Measurements from ENCODE around the gene SNX20. TPM values are rescaled to one million over a fixed set of nuclear protein-coding genes. Genes with fewer than 3 reads are reported as not detected.

The SNX20 gene
- total RNA-seq, 2 donors from 2014 or later, result 53.9 to 96.9 TPM

- Mint-ChIP-seq H3K27me3 (no peaks in the 10 kb centered on the region), H3K4me1 (peaks cover 11% of the 10 kb centered on the region), H3K4me3 (no peak overlapping the region), H3K36me3 (ENCODE audit: low read depth) (no peaks in the 10 kb centered on the region), H3K27ac (no peak overlapping the region), H3K9me3 (no peaks in the 10 kb centered on the region)
- ATAC-seq (replicated peaks), result no peak
Measured at GRCh38 chr16:50631985-50632576, 49.0 kb downstream of the SNX20 start.

DNA sequence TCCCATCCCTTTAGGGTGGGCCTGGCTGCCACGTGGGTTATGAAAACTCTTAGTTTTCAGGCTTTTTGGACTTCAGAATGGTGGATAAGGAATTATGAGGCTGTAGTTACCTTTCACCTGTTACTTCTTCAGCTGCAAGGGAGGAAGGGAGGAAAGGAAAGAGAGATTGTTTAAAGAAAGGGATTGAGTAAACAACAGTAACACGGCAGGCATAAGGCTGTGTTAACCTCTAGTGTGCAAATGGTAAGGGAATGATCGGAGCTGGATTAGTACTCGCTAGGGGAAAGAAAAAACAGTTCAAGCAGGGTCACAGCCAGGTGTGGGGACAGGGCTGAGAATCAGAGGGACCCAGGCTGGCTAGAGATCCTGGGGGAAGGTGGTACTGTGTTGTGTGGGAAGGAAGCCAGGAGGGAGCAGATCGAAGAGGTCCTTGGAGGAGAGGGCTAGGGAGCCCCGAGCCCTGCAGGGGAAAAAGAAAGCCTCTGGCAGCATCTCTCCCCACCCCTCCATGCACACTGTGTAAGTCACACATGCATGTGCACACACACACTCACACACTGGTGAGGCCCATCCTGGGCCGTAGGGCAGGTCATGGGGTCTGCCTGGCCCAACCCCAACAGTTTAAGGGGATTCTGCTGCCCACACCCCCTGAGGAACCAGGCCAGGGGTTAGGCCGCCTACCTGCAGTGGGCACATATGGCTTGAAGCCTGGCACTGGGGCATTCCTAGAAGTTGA lies 49.7 kb downstream of the SNX20 start:
- peaks cover 14% of the 10 kb centered on the region for H3K4me1 Mint-ChIP-seq
- H3K9me3 Mint-ChIP-seq, result no peaks in the 10 kb centered on the region
- no peaks in the 10 kb centered on the region for H3K27me3 Mint-ChIP-seq
- H3K36me3 Mint-ChIP-seq (ENCODE audit: low read depth), result no peaks in the 10 kb centered on the region
- ATAC-seq (replicated peaks), result no peak
- H3K27ac Mint-ChIP-seq, result no peak overlapping the region
- H3K4me3 Mint-ChIP-seq, result no peak overlapping the region

- H3K27ac Mint-ChIP-seq, result no peak overlapping the region
- H3K9me3 Mint-ChIP-seq, result no peaks in the 10 kb centered on the region
- no peaks in the 10 kb centered on the region for H3K36me3 Mint-ChIP-seq (ENCODE audit: low read depth)
- H3K4me1 Mint-ChIP-seq, result peaks cover 15% of the 10 kb centered on the region
- H3K4me3 Mint-ChIP-seq, result no peak overlapping the region
- H3K27me3 Mint-ChIP-seq, result no peaks in the 10 kb centered on the region
- no peak for ATAC-seq (replicated peaks)
Measured at GRCh38 chr16:50630394-50631020, 50.6 kb downstream of the SNX20 start.

GRCh38 chr16:50629334-50629733 lies 51.8 kb downstream of the SNX20 start:
- Mint-ChIP-seq H3K36me3 (ENCODE audit: low read depth) (no peaks in the 10 kb centered on the region), H3K9me3 (no peaks in the 10 kb centered on the region), H3K4me3 (no peak overlapping the region), H3K27ac (no peak overlapping the region), H3K4me1 (peaks cover 15% of the 10 kb centered on the region), H3K27me3 (no peaks in the 10 kb centered on the region)
- no peak for ATAC-seq (replicated peaks)

GRCh38 chr16:50628156-50628802 lies 52.8 kb downstream of the SNX20 start:
- no peak overlapping the region for H3K27ac Mint-ChIP-seq
- peaks cover 21% of the 10 kb centered on the region for H3K4me1 Mint-ChIP-seq

DNA sequence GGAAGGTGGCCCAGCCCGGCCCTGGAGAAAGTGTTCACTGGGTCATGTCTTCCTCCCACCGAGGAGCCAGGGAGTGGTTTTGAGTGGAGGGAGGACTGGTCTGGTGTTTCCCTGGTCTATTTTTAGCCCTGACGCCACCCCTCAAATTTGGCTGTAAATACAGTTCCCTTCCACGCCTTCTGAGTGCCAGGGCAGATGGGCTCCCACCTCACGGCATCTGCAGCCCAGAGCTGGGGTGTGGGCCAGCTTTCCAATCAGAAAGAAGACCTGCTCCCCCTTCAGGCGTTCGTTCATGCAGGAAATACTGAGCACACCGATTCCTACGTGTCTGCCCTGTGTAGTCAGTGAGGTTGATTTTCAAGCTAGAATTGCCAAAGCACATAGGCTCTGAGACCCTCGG lies 53.7 kb downstream of the SNX20 start:
- ATAC-seq (replicated peaks), result peak; percentile 77
- H3K4me1 Mint-ChIP-seq, result peaks cover 26% of the 10 kb centered on the region
- peak overlapping the region; percentile 93 for H3K27ac Mint-ChIP-seq
- H3K4me3 Mint-ChIP-seq, result peak overlapping the region; percentile 72
- H3K9me3 Mint-ChIP-seq, result no peaks in the 10 kb centered on the region
- H3K27me3 Mint-ChIP-seq, result no peaks in the 10 kb centered on the region
- H3K36me3 Mint-ChIP-seq (ENCODE audit: low read depth), result no peaks in the 10 kb centered on the region

More at GRCh38 chr16:50628156-50628802, 52.8 kb downstream of the SNX20 start:
- ATAC-seq (replicated peaks), result no peak
- no peak overlapping the region for H3K4me3 Mint-ChIP-seq
- no peaks in the 10 kb centered on the region for H3K9me3 Mint-ChIP-seq
- H3K27me3 Mint-ChIP-seq, result no peaks in the 10 kb centered on the region
- H3K36me3 Mint-ChIP-seq (ENCODE audit: low read depth), result no peaks in the 10 kb centered on the region

DNA sequence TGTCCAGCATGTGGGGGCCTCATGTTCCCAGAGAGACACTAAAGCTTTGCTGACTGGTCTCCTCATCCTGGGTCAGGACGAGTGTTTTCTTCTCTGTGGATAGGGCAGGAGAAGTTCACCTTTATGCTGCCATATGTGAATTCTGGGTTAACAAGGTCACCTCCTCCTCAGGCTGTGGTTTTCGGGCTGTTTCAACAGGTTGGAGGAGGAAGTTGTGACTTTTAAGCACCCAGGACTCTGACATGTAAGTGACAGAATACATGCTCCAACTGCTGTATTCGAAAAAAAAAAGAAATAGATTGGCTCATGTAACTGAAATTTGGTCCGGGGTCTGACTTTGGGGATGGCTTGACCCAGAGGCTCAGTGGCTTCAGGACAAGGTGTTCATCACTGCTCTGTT lies 54.2 kb downstream of the SNX20 start:
- H3K27me3 Mint-ChIP-seq, result no peaks in the 10 kb centered on the region
- ATAC-seq (replicated peaks), result peak; percentile 53
- H3K4me1 Mint-ChIP-seq, result peaks cover 26% of the 10 kb centered on the region
- peak overlapping the region; percentile 93 for H3K27ac Mint-ChIP-seq
- no peaks in the 10 kb centered on the region for H3K9me3 Mint-ChIP-seq
- no peaks in the 10 kb centered on the region for H3K36me3 Mint-ChIP-seq (ENCODE audit: low read depth)
- H3K4me3 Mint-ChIP-seq, result peak overlapping the region; percentile 72

DNA sequence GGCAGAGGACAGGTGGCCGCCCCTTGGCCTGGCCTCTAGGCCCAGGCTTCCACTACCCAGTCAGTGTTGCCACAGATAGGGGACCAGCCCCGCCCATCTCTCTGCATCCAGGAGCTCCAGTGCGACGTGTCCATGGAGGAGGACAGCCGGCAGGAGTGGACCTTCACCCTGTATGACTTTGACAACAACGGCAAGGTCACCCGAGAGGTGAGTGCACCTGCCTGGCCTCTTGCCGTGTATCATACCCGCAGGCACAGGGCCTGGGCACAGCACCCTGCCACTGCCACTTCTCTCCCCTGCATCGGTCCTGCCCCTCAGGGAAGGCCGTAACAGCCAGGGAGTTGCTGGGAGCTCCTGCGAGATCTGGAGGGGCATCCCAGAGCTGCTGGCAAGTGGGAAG lies 55.7 kb downstream of the SNX20 start:
- no peak for ATAC-seq (replicated peaks)
- Mint-ChIP-seq H3K36me3 (ENCODE audit: low read depth) (no peaks in the 10 kb centered on the region), H3K4me3 (no peak overlapping the region), H3K9me3 (no peaks in the 10 kb centered on the region), H3K4me1 (peaks cover 26% of the 10 kb centered on the region), H3K27me3 (no peaks in the 10 kb centered on the region), H3K27ac (no peak overlapping the region)

DNA sequence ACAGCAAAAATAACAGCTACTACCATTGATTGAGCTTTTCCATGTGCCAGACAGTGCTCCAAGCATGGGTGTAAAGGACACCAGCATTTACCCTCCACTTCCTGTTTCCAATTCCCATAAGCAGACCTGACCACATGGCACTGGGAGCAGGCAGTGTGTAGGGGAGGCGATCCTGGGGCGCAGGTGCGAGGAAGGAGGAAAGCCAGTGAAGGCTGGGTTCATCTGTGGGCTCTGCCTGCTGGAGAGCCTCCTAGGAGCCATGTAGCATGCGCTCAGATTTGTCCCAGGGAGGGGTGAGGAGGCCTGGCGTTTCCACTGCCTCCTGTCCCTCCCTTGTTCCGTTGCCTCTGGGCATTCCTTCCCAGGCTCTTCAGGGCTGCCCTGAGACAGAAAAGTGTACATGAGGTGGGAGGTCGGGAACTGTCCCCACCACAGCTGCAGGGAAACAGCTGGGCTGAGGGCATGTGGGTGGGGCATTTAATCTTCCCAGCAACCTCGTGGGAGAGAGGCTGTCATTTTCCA lies 56.6 kb downstream of the SNX20 start:
- H3K27ac Mint-ChIP-seq, result no peak overlapping the region

DNA sequence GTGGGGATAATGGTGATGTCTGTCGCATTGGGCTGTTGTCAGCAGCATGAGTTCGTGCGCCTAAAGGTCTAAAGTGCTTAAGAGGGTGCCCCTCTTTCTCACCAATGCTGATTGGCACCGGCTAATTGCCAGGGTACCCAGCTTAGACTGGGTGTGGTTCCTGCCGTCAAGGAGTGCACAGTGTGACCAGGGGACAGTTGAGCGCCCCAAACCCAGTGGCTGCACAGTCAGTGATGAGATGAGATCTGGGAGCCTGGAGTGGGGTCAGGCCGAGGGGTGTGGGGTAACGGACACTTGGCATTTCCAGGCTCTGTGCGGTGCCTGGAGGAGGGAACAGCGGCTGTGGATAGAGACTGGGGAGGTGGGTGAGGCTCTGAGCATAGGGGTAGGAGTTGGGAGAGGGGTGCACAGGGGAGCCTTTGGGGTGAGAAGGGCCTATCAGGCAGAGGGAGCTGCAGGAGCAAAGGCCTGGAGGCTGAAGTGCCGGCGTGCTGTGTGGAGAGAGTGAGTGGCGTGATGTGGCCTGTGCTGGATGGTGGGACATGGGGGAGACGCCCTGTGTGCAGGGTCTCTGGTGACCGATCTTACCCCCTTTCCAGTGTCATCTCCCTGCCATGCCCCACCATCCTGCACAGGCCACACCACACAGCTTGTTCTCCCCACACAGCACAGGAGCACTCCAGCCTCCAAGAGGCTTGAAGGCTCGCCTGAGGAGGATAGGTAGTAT lies 58.3 kb downstream of the SNX20 start:
- Mint-ChIP-seq H3K4me3 (no peak overlapping the region), H3K27ac (peak overlapping the region; percentile 77), H3K4me1 (peaks cover 25% of the 10 kb centered on the region), H3K9me3 (no peaks in the 10 kb centered on the region), H3K36me3 (ENCODE audit: low read depth) (no peaks in the 10 kb centered on the region), H3K27me3 (no peaks in the 10 kb centered on the region)
- no peak for ATAC-seq (replicated peaks)

More for the DNA sequence above, 56.6 kb downstream of the SNX20 start:
- no peaks in the 10 kb centered on the region for H3K9me3 Mint-ChIP-seq
- H3K27me3 Mint-ChIP-seq, result no peaks in the 10 kb centered on the region
- no peaks in the 10 kb centered on the region for H3K36me3 Mint-ChIP-seq (ENCODE audit: low read depth)
- no peak overlapping the region for H3K4me3 Mint-ChIP-seq
- no peak for ATAC-seq (replicated peaks)
- H3K4me1 Mint-ChIP-seq, result peaks cover 26% of the 10 kb centered on the region

GRCh38 chr16:50622029-50622428 lies 59.1 kb downstream of the SNX20 start:
- Mint-ChIP-seq H3K36me3 (ENCODE audit: low read depth) (no peaks in the 10 kb centered on the region), H3K9me3 (no peaks in the 10 kb centered on the region), H3K4me1 (peaks cover 18% of the 10 kb centered on the region), H3K27me3 (no peaks in the 10 kb centered on the region), H3K4me3 (no peak overlapping the region), H3K27ac (no peak overlapping the region)
- ATAC-seq (replicated peaks), result no peak

Data from activated T-helper 17 cell treated with anti-CD3 and anti-CD28 coated beads, Interleukin-2, amount 50 U/mL, for 72 hours (primary cell).